Bronchial epithelial cell (primary cell): ENCODE measurements around the gene RSBN1L. TPM values are rescaled to one million over a fixed set of nuclear protein-coding genes. Genes with fewer than 3 reads are reported as not detected.
A peak's percentile ranks its signal among the peaks of the same experiment; 100 is the strongest.
"Not testable (repeated sequence)": the region's sequence is repeated elsewhere in the genome, so short reads cannot be mapped to it uniquely, and the experiment has no call there.

Experiments used
- DNase-seq: peaks from one replicate; pipeline ENCODE4 v3.0.0-alpha.2; 2010; ENCODE audit warnings: low read depth
- FAIRE-seq: peaks from 2 replicates; lab custom pipeline; 2011; peaks lifted over from hg19 to GRCh38; lab: Jason Lieb, UNC
- H3K27me3 ChIP-seq: 2 replicates; pipeline ENCODE4 v1.5.1; 2011; ENCODE audit warnings: low read length; ENCODE audit not compliant: control insufficient read depth, insufficient read depth
- H3K36me3 ChIP-seq: 2 replicates; pipeline ENCODE4 v1.5.1; 2011; ENCODE audit warnings: low read length; ENCODE audit not compliant: control insufficient read depth, insufficient read depth
- H3K4me3 ChIP-seq: 2 replicates; pipeline ENCODE4 v1.5.1; 2011; ENCODE audit warnings: mild to moderate bottlenecking, low read depth, low read length, control low read depth
- total RNA-seq: library from RNA; depleted of rRNA; stranded (reverse); fragments of >200 nt; gene quantifications from 2 replicates; pipeline ENCODE4 v1.2.1, GENCODE V29; 2014
- TF ChIP-seq, protein P1 (sequence below): IDR thresholded peaks from 2 replicates; pipeline ENCODE4 v1.5.1; 2011; ENCODE audit warnings: mild to moderate bottlenecking, moderate library complexity, low read length, control low read depth, inconsistent platforms; ENCODE audit not compliant: insufficient read depth, severe bottlenecking

The RSBN1L gene
- total RNA-seq, 1 donor from 2014 or later = 17.9 TPM

DNA sequence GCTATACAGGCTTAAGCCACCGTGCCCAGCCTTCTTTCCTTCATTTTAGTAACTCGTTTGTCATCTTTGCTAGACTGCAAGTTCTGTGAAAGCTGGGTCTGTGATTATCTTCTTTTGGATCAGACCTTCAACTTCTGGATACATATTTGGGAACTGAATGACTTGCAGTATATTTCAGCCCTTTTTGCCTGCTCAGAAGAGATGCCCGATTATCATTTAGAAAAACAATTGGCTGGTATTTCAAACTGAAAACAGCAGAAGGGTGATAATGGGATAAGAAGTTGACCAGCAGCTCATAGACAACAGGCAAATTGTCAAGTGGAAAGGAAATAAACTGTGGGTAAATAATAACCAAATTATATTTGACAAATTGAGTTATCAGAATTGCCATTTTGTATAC lies 14.6 kb downstream of the RSBN1L start:
- Histone ChIP-seq H3K4me3 (no peak overlapping the region), H3K36me3 (no peaks in the 10 kb centered on the region), H3K27me3 (no peaks in the 10 kb centered on the region)
- TF ChIP-seq, protein P1, sequence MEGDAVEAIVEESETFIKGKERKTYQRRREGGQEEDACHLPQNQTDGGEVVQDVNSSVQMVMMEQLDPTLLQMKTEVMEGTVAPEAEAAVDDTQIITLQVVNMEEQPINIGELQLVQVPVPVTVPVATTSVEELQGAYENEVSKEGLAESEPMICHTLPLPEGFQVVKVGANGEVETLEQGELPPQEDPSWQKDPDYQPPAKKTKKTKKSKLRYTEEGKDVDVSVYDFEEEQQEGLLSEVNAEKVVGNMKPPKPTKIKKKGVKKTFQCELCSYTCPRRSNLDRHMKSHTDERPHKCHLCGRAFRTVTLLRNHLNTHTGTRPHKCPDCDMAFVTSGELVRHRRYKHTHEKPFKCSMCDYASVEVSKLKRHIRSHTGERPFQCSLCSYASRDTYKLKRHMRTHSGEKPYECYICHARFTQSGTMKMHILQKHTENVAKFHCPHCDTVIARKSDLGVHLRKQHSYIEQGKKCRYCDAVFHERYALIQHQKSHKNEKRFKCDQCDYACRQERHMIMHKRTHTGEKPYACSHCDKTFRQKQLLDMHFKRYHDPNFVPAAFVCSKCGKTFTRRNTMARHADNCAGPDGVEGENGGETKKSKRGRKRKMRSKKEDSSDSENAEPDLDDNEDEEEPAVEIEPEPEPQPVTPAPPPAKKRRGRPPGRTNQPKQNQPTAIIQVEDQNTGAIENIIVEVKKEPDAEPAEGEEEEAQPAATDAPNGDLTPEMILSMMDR = no peak
- DNase-seq (no peak), FAIRE-seq (no peak)

DNA sequence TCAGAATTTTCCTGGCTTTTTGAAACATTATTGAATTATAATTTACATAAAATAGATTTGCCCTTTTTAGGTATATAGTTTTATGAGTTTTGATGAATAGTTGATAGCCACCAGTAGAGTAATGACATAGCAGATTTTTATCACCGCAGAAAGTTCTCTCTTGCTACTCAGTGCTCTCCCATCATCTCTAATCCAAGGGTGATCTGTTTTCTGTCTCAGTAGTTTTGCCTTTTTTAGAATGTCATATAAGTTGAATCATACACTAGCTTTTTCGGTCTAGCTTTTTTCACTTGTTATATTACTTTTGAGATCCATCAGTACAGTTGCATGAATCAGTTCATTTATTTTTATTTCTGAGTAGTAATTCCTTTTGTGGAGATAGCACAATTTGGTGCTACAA lies 17.9 kb downstream of the RSBN1L start:
- H3K27me3 ChIP-seq = no peaks in the 10 kb centered on the region
- H3K36me3 ChIP-seq = no peaks in the 10 kb centered on the region
- no peak overlapping the region for H3K4me3 ChIP-seq
- FAIRE-seq (no peak), DNase-seq (no peak)
- TF ChIP-seq, protein P1 = no peak

DNA sequence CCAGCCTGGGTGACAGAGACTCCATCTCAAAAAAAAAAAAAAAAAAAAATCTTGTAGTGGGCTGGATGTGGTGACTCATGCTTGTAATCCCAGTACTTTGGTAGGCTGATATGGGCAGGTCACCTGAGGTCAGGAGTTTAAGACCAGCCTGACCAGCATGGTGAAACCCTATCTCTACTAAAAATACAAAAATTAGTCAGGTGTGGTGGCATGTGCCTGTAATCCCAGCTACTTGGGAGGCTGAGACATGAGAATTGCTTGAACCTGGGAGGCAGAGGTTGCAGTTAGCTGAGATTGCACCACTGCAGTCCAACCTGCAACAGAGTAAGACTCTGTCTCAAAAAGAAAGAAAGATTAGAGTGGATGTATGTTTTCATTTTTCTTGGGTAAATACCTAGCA lies 18.7 kb downstream of the RSBN1L start:
- not testable (repeated sequence) for H3K36me3 ChIP-seq, H3K27me3 ChIP-seq, FAIRE-seq, H3K4me3 ChIP-seq, DNase-seq

DNA sequence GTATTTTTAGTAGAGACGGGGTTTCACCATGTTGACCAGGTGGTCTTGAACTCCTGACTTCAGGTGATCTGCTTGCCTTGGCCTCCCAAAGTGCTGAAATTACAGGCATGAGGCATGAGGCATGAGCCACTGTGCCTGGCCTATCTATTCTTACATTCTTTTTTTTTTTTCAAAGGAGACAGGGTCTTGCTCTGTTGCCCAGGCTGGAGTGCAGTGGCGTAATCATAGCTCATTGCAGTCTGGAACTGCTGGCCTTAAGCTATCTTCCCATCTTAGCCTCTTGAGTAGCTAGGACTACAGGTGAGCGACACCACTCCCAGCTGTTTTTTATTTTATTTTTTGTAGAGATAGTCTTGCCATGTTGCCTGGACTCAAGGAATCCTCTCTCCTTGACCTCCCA lies 20.5 kb downstream of the RSBN1L start:
- H3K27me3 ChIP-seq = no peaks in the 10 kb centered on the region
- no peak overlapping the region for H3K4me3 ChIP-seq
- no peak for FAIRE-seq
- no peaks in the 10 kb centered on the region for H3K36me3 ChIP-seq
- TF ChIP-seq, protein P1 = no peak
- DNase-seq = no peak

DNA sequence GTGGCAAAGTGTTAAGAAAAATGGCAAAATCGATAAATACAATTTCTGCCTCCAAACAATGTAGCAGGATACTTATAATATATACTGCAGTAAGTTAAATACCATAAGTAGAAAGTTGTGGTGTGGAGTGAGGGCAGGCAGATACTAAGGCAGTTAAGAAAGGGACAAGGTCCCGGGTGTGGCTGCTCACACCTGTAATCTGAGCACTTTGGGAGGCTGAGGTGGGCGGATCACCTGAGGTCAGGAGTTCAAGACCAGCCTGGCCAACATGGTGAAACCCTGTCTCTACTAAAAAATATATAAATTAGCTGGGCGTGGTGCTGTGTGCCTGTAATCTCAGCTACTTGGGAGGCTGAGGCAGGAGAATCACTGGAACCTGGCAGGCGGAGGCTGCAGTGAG lies 21.3 kb downstream of the RSBN1L start:
- not testable (repeated sequence) for H3K36me3 ChIP-seq, H3K27me3 ChIP-seq, DNase-seq, FAIRE-seq, H3K4me3 ChIP-seq

DNA sequence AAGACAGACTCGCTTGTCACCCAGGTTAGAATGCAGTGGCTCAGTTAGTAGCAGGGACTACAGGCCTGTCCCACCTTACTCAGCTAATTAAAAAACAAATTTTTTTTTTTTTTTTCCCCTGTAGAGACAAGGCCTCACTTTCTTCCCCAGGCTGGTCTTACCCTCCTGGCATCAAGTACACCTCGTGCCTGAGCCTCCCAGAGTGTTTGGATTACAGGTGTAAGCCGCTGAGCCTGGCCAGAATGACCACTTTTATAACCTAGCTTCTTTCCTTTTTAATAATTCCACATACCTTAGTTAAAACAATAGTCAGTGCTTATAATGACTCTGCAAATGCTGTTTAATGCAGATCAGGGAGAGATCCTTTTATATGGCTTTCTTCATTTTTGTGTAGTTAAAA lies 31.3 kb downstream of the RSBN1L start:
- no peak for DNase-seq
- Histone ChIP-seq H3K27me3 (no peaks in the 10 kb centered on the region), H3K36me3 (no peaks in the 10 kb centered on the region), H3K4me3 (no peak overlapping the region)
- TF ChIP-seq, protein P1 = no peak
- no peak for FAIRE-seq

DNA sequence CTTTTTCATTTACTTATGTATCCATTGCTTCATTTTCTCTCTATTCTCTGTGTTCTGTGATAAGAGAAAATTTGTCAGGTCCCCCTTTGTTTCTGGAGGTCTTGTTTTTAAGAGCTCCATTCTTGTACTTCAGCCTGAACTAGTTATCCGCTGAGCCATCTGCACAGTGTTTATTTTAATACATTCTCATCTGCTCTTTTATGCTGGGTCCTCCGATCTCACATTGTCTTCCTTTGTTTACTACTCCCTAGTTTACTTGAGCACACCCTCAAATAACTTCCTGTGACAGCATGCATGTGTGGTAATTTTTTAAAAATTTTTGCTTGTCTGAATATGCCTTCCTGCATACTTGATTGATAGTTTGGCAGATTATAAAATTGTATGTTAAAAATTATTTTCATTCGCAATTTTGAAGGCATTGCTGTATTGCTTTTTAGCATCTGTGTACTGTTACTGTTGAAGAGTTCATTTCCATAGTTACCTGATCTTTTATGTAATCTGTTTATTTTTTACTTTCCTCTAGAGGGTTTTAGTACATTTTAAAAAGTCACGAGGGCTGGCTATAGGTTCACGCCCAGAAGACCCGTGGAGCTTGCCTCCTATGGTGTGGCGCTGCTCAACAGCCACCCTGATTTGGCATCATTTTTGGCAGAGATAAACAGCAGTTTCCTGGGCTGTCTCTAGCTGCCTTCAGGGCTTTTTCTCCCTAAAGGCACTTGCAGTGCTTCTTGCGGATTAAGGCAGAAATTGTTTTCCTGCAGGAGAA lies 31.9 kb downstream of the RSBN1L start:
- no peak overlapping the region for H3K4me3 ChIP-seq
- no peak for FAIRE-seq
- DNase-seq = peak; percentile 59
- TF ChIP-seq, protein P1 = no peak
- no peaks in the 10 kb centered on the region for H3K27me3 ChIP-seq
- H3K36me3 ChIP-seq = no peaks in the 10 kb centered on the region
